Jurkat, Clone E6-1 (cell line): ENCODE results near the gene CTBS.
A peak's percentile ranks its signal among the peaks of the same experiment; 100 is the strongest.
"Not testable (repeated sequence)": the region's sequence is repeated elsewhere in the genome, so short reads cannot be mapped to it uniquely, and the experiment has no call there.

Experiments
- DNase-seq: peaks from one replicate; pipeline ENCODE4 v3.0.0-alpha.2; 2011; ENCODE audit warnings: low read depth, low spot score
- H3K4me3 ChIP-seq: 2 replicates; pipeline ENCODE4 v1.5.1; 2011; ENCODE audit warnings: mild to moderate bottlenecking, low read length, control low read depth, moderate library complexity

The CTBS gene

GRCh38 chr1:84510668-84511067 lies 63.6 kb downstream of the CTBS start:
- no peak for DNase-seq
- H3K4me3 ChIP-seq, result no peak overlapping the region

- no peak overlapping the region for H3K4me3 ChIP-seq
- no peak for DNase-seq
These were observed 64.1 kb downstream of the CTBS start for GRCh38 chr1:84510165-84510564.

GRCh38 chr1:84509029-84509428 lies 65.2 kb downstream of the CTBS start:
- DNase-seq, result no peak
- H3K4me3 ChIP-seq, result no peak overlapping the region

- DNase-seq, result no peak
- no peak overlapping the region for H3K4me3 ChIP-seq
These were observed 65.7 kb downstream of the CTBS start for GRCh38 chr1:84508510-84508909.

- not testable (repeated sequence) for DNase-seq, H3K4me3 ChIP-seq
These were observed 66.4 kb downstream of the CTBS start for GRCh38 chr1:84507887-84508286.

GRCh38 chr1:84506729-84507453 lies 67.3 kb downstream of the CTBS start:
- H3K4me3 ChIP-seq, result peak overlapping the region; percentile 95
- peak; percentile 27 for DNase-seq

- peak; percentile 90 for DNase-seq
- peak within 1 kb of the TSS; percentile 95 for H3K4me3 ChIP-seq
These were observed 68.1 kb downstream of the CTBS start, which contains the start of the genes GNG5 and SPATA1 for GRCh38 chr1:84506002-84506728. GNG5 (minus strand) TSS chr1:84506581; CDS start chr1:84506091, 490 bp downstream. SPATA1 (plus strand) TSS chr1:84506386; CDS start chr1:84516360, 9,974 bp downstream.

GRCh38 chr1:84505493-84506001 lies 68.7 kb downstream of the CTBS start:
- DNase-seq, result no peak
- peak overlapping the region; percentile 95 for H3K4me3 ChIP-seq

- no peak for DNase-seq
- H3K4me3 ChIP-seq, result peak overlapping the region; percentile 95
These were observed 69.4 kb downstream of the CTBS start for GRCh38 chr1:84504580-84505492.

- no peak overlapping the region for H3K4me3 ChIP-seq
- DNase-seq, result no peak
These were observed 71.3 kb downstream of the CTBS start for GRCh38 chr1:84502927-84503326.
